ENCODE results near the gene CCL21.

DNA sequence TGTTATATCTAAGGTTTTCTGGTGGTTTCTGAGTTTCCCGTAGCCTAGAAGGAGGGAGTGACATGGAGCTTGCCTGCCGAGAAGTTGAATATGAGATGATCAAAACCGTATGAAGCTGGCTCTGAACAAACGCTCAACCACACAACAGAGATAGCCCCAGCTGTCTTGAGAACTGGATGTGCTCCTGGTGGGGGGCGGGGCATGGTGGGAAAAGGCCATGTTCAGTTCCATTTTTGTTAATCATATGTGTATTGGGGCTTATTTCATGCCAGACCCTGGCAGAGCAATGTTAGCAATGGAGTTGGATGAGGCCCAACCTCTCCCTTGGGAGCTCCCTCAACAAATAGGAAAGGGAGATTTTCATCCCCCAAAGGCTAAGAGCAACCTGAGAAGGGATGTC, 23.7 kb downstream of the CCL21 start:
- TF ChIP-seq YY1 (IDR thresholded peaks at IDR 0.05; ENCODE audit: insufficient read depth, insufficient read length) (no peak), ZNF274 (IDR thresholded peaks at IDR 0.05; ENCODE audit: low read depth, low read length) (no peak)

Measured in NT2/D1 (cell line).